SK-N-SH treated with all-trans-retinoic acid at 6 μM for 48 hours (cell line): Measurements from ENCODE around the gene RMDN2.

Experiments
- ATAC-seq: fragments of 200-7000 bp; cut with Tn5 transposase; 3 replicates; pipeline ENCODE4 v1.9.1; 2020; ENCODE audit warnings: mild to moderate bottlenecking, moderate library complexity
- ARNTL ChIP-seq: fragments of 450-650 bp; formaldehyde crosslinking; IDR thresholded peaks from 2 replicates; pipeline ENCODE4 v1.5.0; 2020; ENCODE audit warnings: low read depth, mild to moderate bottlenecking, moderate library complexity, borderline replicate concordance
- BACH2 ChIP-seq: fragments of 250-450 bp; sonication (Bioruptor Pico); IDR thresholded peaks from 2 replicates; pipeline ENCODE4 v1.9.0; 2021; ENCODE audit warnings: mild to moderate bottlenecking, borderline replicate concordance
- CREB5 ChIP-seq: fragments of 250-450 bp; sonication (Bioruptor Pico); IDR thresholded peaks from 2 replicates; pipeline ENCODE4 v1.5.1; 2020; ENCODE audit warnings: low read depth, mild to moderate bottlenecking, moderate library complexity
- CSDC2 ChIP-seq: fragments of 250-450 bp; sonication (Bioruptor Pico); IDR thresholded peaks from 2 replicates; pipeline ENCODE4 v1.5.0; 2020; ENCODE audit warnings: mild to moderate bottlenecking, moderate library complexity
- CSRNP3 ChIP-seq: fragments of 250-450 bp; sonication (Bioruptor Pico); IDR thresholded peaks from 2 replicates; pipeline ENCODE4 v1.5.1; 2021; ENCODE audit warnings: mild to moderate bottlenecking, moderate library complexity
- ESRRG ChIP-seq: fragments of 250-450 bp; sonication (Bioruptor Pico); IDR thresholded peaks from 2 replicates; pipeline ENCODE4 v1.6.1; 2021; ENCODE audit warnings: mild to moderate bottlenecking
- GLIS3 ChIP-seq: fragments of 250-450 bp; sonication (Bioruptor Pico); IDR thresholded peaks from 2 replicates; pipeline ENCODE4 v1.5.0; 2020; ENCODE audit warnings: mild to moderate bottlenecking, moderate library complexity
- ISL1 ChIP-seq: fragments of 250-450 bp; sonication (Bioruptor Pico); IDR thresholded peaks from 2 replicates; pipeline ENCODE4 v2.1.2; 2022; ENCODE audit warnings: mild to moderate bottlenecking, moderate library complexity
- OSR1 ChIP-seq: fragments of 250-450 bp; sonication (Bioruptor Pico); IDR thresholded peaks from 2 replicates; pipeline ENCODE4 v1.8.0; 2022; ENCODE audit warnings: moderate library complexity, mild to moderate bottlenecking, inconsistent platforms
- PATZ1 ChIP-seq: fragments of 250-450 bp; sonication (Bioruptor Pico); IDR thresholded peaks from 2 replicates; pipeline ENCODE4 v1.8.0; 2020; ENCODE audit warnings: mild to moderate bottlenecking, moderate library complexity, borderline replicate concordance
- POU6F1 ChIP-seq: fragments of 250-450 bp; sonication (Bioruptor Pico); IDR thresholded peaks from 2 replicates; pipeline ENCODE4 v1.8.0; 2021; ENCODE audit warnings: low read depth, mild to moderate bottlenecking, moderate library complexity, borderline replicate concordance
- RARB ChIP-seq: fragments of 250-450 bp; sonication (Bioruptor Pico); IDR thresholded peaks from 2 replicates; pipeline ENCODE4 v1.8.0; 2021; ENCODE audit warnings: mild to moderate bottlenecking, moderate library complexity
- SNAI2 ChIP-seq: fragments of 250-450 bp; sonication (Bioruptor Pico); IDR thresholded peaks from 2 replicates; pipeline ENCODE4 v1.5.0; 2020; ENCODE audit warnings: mild to moderate bottlenecking, moderate library complexity
- TCF4 ChIP-seq: fragments of 250-450 bp; sonication (Bioruptor Pico); IDR thresholded peaks from 2 replicates; pipeline ENCODE4 v1.8.0; 2021; ENCODE audit warnings: mild to moderate bottlenecking, moderate library complexity, borderline replicate concordance
- TOX ChIP-seq: fragments of 250-450 bp; sonication (Bioruptor Pico); IDR thresholded peaks from 2 replicates; pipeline ENCODE4 v1.8.0; 2021; ENCODE audit warnings: mild to moderate bottlenecking, moderate library complexity, borderline replicate concordance
- TSHZ2 ChIP-seq: fragments of 250-450 bp; sonication (Bioruptor Pico); IDR thresholded peaks from 2 replicates; pipeline ENCODE4 v1.5.0; 2020; ENCODE audit warnings: mild to moderate bottlenecking, moderate library complexity
- ZC3H10 ChIP-seq: fragments of 250-450 bp; sonication (Bioruptor Pico); IDR thresholded peaks from 2 replicates; pipeline ENCODE4 v1.5.1; 2021; ENCODE audit warnings: mild to moderate bottlenecking, moderate library complexity
- ZFP3 ChIP-seq: fragments of 250-450 bp; sonication (Bioruptor Pico); IDR thresholded peaks from 2 replicates; pipeline ENCODE4 v1.5.0; 2020; ENCODE audit warnings: mild to moderate bottlenecking, moderate library complexity
- ZFP30 ChIP-seq: fragments of 450-650 bp; formaldehyde crosslinking; IDR thresholded peaks from 2 replicates; pipeline ENCODE4 v1.5.0; 2022; ENCODE audit warnings: mild to moderate bottlenecking, moderate library complexity
- ZNF70 ChIP-seq: fragments of 450-650 bp; formaldehyde crosslinking; IDR thresholded peaks from 2 replicates; pipeline ENCODE4 v1.5.0; 2020; ENCODE audit warnings: mild to moderate bottlenecking, moderate library complexity

The RMDN2 gene

GRCh38 chr2:38026846-38027245 is 101.8 kb downstream of the RMDN2 start:
- no peak for ATAC-seq
- TF ChIP-seq TOX (CRISPR knock-in tag), result no peak
- no peak for TF ChIP-seq CSRNP3 (CRISPR knock-in tag)
- no peak for TF ChIP-seq TCF4 (CRISPR knock-in tag)
- TF ChIP-seq OSR1 (CRISPR knock-in tag), result no peak
- TF ChIP-seq ISL1 (CRISPR knock-in tag), result no peak
- no peak for TF ChIP-seq CSDC2 (CRISPR knock-in tag)

- ATAC-seq, result no peak
- TF ChIP-seq ZFP30 (CRISPR knock-in tag) (no peak), SNAI2 (CRISPR knock-in tag) (no peak)
Observed at GRCh38 chr2:38028829-38029228, 103.7 kb downstream of the RMDN2 start.

- no peak for TF ChIP-seq CREB5 (CRISPR knock-in tag)
- no peak for TF ChIP-seq ISL1 (CRISPR knock-in tag)
- ATAC-seq, result no peak
Observed at GRCh38 chr2:38029512-38029911, 104.4 kb downstream of the RMDN2 start.

- TF ChIP-seq BACH2 (CRISPR knock-in tag) (no peak), CSDC2 (CRISPR knock-in tag) (no peak), ZC3H10 (no peak)
- no peak for ATAC-seq
Observed at GRCh38 chr2:38030635-38031355, 105.7 kb downstream of the RMDN2 start.

- no peak for ATAC-seq
Observed at GRCh38 chr2:38032946-38033345, 107.9 kb downstream of the RMDN2 start.

GRCh38 chr2:38033646-38034045 is 108.6 kb downstream of the RMDN2 start:
- no peak for TF ChIP-seq ZC3H10
- no peak for TF ChIP-seq ARNTL (CRISPR knock-in tag)
- no peak for TF ChIP-seq GLIS3 (CRISPR knock-in tag)
- no peak for TF ChIP-seq BACH2 (CRISPR knock-in tag)
- TF ChIP-seq ESRRG (CRISPR knock-in tag), result no peak
- no peak for TF ChIP-seq ISL1 (CRISPR knock-in tag)
- no peak for TF ChIP-seq ZNF70 (CRISPR knock-in tag)
- TF ChIP-seq ZFP3 (CRISPR knock-in tag), result no peak
- no peak for TF ChIP-seq RARB (CRISPR knock-in tag)
- TF ChIP-seq TSHZ2 (CRISPR knock-in tag), result no peak
- TF ChIP-seq TOX (CRISPR knock-in tag), result no peak
- no peak for TF ChIP-seq OSR1 (CRISPR knock-in tag)
- no peak for TF ChIP-seq POU6F1 (CRISPR knock-in tag)
- TF ChIP-seq SNAI2 (CRISPR knock-in tag), result no peak
- no peak for TF ChIP-seq CSDC2 (CRISPR knock-in tag)
- no peak for TF ChIP-seq CREB5 (CRISPR knock-in tag)
- TF ChIP-seq, all 23 proteins: peak for 0
- ATAC-seq, result no peak

More at GRCh38 chr2:38032946-38033345, 107.9 kb downstream of the RMDN2 start:
- TF ChIP-seq RARB (CRISPR knock-in tag) (no peak), SNAI2 (CRISPR knock-in tag) (no peak), PATZ1 (CRISPR knock-in tag) (no peak)
